Dermis blood vessel endothelial cell (primary cell): ENCODE measurements around the gene NGEF. TPM values are rescaled to one million over a fixed set of nuclear protein-coding genes. Genes with fewer than 3 reads are reported as not detected.
"Not testable (repeated sequence)": the region's sequence is repeated elsewhere in the genome, so short reads cannot be mapped to it uniquely, and the experiment has no call there.

ENCODE experiments used
- DNase-seq: peaks from one replicate; pipeline ENCODE4 v3.0.0; 2010
- total RNA-seq: library from RNA; depleted of rRNA; stranded (reverse); fragments of >200 nt; gene quantifications from 2 replicates; pipeline ENCODE4 v1.2.3, GENCODE V29; 2014

NGEF gene
- total RNA-seq, 1 donor from 2014 or later: 0.17 TPM

DNA sequence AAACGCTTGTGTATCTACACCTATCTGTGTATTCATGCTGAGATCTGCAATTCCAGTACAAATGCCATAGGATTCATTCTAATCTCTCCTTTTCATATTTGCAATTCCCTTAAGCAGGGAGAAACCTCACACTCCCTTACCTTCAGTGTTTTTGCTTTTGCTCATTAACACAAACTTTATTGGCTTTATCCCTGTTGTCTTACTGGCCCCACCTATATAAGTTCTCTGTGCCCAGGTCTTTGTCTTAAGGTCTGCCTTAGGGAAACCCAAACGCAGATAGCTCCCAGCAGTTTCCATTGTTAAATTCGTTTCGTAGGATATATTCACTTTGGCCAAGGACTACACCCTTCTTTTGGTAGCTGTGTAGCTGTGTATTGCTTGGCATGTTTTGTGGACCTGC lies 147.0 kb downstream of the NGEF start:
- DNase-seq: no peak

DNA sequence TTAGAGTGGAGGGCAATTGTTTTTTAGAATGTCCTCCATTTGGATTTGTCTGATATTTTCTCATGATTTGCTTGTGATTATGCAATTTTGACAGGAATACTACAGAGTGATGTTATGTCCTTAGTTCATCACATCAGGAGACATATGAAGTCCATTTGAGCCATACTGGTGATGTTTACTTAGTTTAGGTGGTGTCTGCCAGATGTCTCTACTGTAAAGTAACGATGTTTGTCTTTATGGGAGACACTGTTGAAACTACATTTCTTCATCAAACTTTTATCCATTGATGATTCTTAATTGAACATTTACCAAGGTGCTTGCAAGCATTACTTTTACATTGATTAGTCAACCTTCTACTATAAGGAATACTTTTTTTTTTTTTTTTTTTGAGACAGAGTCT lies 147.9 kb downstream of the NGEF start:
- DNase-seq: no peak

DNA sequence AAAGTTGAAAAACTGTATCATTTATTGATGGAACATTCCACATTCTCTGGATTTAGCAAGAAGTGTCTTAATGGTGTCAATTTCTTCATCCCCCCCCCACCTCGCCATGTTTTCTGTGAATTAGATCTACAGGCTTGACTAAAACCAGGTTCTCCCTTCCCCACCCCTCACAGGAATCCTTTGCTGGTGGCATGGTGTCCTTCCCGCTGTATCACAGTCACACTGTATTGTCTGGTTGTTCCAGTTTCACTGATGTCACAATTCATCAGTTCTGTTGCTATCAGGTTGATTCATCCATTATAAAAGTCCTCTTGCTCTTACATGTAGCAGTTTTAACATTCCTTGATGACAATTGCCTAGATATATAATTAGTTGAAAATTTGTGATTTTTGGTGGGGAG lies 149.1 kb downstream of the NGEF start:
- no peak for DNase-seq

DNA sequence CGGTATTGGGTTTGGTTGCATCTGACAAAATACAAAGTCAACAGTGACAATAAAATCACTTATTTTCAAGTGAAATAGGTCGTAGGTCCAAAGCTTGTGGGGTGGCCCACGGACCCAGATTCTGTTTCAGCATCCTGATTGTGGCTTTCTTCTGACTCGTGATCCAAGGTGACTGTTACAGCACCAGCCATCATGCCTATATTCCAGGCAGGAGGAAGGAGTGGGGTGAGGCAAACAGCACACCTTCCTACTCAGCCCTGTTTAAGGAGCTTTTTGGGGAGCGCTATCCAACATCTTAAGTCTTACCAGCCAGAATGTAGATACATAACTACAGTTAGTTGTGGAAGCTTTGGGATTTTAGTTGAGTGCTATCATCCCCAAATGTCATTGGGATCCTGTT lies 151.7 kb downstream of the NGEF start:
- no peak for DNase-seq

DNA sequence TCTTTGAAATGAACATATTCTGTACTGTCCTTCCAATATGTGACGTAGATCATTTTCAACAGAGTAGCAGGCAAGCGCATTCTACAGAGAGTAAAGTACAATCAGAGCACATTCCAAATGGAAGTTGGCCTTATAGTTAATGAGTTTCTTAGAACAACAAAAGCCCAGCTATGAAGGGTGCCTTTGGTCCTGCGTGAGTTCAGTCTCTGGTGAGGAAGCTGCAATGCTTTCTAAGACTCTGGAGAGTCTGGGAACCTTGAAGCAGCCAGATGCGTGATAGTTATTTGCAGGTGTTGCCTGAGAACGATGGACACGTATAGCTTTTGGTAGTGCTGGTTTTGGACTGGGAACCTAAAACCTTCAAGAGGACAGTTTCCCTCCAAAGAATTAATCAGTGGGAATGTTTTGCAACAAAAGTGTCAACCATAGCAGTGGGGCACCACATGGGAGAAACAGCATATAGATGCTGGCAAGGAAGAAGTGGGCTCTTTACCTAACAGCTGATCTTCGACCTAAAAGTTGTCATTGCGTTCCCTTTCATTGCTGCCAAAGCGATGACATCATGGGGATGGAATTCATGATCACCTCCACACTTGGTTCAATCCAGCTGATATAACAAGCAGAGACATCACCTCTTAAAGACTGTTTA lies 152.3 kb downstream of the NGEF start:
- no peak for DNase-seq

DNA sequence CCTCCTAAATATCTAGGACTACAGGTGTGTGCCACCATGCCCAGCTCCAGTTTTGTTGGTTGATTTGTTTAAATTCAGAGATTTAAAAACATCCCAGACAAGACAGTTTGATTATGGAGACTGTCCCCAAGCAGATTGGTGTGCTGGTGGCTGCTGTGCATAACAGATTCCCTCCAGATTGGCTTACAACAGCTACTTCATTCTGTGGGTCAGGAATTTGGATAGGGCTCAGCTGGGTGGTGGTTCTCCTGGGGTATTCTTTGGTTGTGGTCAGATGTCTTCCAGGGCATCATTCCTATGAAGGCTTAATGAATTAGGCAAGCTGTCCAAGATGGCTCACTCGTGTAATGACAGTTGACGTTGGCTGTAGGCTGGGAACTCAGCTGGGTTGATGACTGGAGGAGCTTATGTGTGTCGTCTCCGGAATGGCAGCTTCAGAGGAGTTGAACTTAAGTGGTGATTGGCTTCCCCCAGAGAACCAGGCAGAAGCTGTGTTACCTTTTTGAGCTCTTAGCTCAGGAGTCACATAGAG lies 153.6 kb downstream of the NGEF start:
- DNase-seq: no peak

DNA sequence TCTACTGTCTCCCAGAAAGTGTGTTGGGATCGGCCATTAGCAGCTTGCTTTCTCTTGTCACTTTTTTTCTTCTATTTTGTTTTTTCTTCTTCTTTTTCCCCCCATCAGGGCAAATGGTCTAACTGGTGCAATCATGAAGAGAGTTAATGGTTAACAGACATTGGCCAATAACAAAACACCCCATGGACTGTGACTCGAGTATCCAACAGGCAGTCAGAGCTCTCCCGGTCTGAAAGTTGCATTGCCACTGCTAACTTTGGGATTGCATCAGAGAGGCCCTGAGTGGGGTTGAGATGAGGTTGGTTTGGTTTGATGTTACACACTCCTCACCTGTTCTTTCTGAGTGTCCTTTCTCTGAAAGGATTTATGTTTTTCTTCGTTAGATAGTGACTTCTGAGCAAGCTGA lies 155.9 kb downstream of the NGEF start:
- no peak for DNase-seq

DNA sequence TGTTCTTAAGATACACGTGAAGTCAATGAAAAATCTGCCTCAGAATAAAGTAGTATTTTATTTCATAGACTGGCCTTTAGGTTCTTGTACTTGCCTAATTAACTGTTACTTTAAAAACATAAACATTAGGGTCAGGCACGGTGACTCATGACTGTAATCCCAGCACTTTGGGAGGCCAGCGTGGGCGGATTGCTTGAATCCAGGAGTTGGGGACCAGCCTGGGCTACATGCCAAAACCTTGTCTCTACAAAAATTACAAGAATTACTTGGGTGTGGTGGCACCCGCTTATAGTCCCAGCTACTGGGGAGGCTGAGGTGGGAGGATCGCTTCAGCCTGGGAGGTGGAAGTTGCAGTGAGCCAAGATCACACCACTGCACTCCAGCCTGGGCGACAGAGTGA lies 159.0 kb downstream of the NGEF start:
- peak; percentile 69 for DNase-seq

DNA sequence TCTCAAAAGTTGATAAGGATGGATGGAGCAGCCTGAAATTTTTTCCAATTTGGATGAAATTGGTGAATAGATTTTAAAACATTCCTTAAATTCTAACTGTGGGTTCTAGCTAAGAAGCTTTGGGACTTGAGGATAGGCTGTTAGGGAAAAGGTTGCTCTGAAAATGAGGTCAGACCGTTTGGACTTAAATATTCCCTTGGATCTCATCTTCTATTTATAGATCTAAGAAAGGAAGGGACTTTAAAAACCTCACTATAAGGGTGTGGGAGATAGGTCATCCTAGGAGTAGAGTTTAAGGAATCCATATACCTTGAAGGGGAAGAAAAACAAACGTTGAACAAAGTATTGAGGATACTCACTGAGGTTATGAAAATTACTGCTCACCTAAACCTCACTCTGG lies 160.4 kb downstream of the NGEF start:
- no peak for DNase-seq

DNA sequence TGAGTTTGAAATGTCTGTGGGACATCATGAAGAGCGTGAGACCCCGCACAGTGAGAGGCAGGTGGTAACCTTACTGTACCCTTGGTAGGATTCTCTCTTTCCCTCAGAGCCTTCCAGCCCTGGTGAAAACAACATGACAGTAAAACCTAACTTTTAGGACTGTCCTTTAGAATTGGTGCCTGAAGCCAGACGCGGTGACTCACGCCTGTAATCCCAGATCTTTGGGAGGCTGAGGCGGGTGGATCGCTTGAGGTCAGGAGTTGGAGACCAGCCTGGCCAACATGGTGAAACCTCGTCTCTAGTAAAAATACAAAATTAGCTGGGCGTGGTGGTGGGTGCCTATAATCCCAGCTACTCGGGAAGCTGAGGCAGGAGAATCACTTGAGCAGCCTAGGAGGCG lies 161.0 kb downstream of the NGEF start:
- DNase-seq: not testable (repeated sequence)

DNA sequence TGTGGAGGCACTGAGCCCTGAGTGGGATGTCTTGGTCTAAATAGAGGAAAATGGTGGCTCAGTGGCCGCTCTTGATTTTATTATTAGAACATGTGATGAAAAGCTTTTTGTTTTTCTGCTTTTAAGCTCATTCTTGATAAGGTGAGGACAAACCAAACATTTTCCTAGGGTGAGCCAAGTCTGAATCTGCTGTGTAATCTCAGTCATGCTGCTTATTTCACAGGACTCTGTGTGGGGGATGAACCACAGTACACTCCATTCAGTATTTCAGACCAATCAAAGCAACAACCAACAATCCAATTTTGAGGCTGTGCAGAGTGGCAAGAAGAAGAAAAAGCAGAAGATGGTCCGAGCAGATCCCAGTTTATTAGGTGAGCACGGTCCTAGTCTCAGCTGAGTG lies 163.0 kb downstream of the NGEF start:
- DNase-seq: no peak

DNA sequence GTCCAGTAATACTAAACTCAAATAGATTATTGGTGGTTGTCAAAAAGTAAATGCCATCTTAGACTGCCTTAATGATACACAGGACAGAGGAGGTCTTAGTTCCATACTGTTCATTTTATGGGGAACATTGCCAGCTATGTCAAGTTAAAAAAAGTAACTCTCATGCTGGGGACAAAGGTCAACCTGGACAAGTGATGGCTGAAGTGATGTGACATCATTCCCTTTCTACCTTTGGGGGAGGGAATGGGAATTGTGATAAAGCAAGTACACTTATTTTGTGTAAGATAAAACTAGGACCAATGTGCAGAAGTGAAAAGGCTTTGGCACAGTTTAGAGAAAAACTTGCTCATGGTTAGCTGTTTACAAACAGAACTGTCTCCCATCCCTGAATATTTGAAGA lies 167.0 kb downstream of the NGEF start:
- DNase-seq: no peak

DNA sequence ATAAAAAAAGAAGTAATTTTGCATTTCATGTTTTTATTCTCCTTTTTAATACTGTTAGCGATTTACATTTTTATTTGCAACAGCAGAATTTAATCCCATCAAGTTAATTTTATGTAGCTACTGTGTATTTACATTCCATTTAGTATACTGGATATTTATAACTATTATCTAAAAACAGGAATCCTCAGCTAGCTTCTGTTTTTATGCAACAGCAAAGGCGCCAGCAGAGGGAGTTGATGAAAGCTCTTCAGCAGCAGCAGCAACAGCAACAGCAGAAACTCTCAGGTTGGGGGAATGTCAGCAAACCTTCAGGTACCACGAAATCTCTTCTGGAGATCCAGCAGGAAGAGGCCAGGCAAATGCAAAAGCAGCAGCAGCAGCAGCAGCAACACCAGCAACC lies 169.2 kb downstream of the NGEF start:
- DNase-seq: no peak

DNA sequence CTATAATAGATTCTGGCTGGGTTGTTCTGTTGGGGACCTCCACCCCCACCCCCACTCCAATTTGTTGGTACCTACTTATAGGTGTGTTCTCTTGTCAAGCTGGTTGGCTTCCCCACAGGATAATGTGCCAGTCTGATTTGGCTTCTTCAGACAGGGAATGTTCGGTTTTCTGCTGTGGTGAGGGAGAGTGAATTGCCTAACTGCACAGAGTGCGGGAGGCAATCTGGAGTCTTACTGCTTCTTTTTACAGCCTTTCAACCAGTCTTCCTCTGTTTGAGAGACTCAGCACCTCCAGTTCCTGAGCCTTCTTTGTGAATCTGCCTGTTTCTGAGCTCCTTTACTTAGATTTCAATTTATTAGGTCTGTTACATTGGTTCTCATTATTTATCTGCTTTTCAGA lies 170.4 kb downstream of the NGEF start:
- DNase-seq: no peak

DNA sequence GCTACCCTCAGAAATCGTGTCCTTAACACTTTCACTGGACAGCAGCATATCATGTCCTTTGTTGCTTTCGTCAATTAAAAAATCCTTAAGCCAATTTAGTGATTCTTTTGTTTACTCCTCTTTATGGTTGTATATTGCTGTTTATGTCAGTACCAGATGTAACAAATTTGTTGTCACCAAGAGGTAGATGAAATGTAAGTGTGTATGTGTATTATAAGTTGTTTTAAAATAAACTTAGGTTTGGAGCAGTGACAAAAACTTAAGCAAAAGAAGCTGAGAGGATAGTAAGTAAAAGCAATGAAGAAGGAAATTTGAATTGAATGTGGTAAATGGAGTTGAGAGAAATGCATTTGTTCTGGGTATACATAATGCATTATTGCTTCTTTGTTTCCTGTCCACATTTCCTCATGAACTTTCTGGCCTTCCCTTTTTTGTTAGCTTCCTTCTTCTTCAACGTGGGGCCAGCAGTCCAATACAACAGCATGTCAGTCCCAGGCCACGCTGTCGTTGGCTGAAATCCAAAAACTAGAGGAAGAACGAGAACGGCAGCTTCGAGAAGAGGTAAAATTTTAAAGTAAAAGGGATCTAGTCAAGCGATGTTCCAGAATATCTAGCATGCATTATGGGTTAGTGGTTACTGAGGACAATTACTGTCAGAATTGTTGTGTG lies 173.5 kb downstream of the NGEF start:
- peak; percentile 75 for DNase-seq

DNA sequence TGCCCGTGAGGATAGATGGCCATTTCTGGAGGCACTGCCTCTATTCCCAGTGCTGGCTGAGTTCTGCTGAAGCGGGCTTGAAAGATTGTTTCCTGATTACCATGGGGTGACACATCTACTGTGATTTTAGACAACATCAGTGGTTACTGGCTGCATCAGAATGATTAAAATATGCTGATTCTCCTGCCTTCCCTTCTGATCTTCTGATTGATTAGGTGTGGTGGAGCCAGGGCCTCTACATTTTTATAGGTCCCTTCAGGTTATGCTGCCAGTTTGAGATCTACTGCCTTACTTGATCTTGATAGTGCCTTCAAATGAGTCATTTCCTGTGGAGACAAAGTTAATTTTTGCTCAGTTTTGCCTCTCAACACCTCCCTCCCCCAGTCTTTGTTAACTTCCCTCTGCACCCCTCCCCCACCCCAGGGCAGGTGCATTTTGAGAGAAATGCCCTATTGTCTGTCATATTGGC lies 174.6 kb downstream of the NGEF start:
- peak; percentile 75 for DNase-seq

DNA sequence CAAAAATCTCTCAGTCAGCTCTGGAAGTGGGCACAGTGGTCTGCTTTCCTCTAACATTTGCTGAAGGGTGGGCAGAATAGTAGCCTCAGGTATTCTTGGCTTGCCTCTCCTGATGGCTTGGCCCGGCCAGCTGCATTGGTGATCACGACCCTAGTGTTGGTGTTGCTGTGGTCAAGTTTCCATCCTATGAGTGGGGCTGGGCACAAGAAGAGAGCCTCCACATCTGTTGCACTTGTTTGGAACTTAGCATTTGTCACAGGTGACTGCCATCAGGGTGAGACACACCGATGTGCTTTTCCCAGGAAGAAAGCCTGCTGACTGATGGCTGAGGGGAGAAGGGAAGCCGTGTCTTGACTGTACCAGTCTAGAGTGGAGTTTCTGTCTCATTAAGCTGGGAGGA lies 176.1 kb downstream of the NGEF start:
- DNase-seq: no peak

DNA sequence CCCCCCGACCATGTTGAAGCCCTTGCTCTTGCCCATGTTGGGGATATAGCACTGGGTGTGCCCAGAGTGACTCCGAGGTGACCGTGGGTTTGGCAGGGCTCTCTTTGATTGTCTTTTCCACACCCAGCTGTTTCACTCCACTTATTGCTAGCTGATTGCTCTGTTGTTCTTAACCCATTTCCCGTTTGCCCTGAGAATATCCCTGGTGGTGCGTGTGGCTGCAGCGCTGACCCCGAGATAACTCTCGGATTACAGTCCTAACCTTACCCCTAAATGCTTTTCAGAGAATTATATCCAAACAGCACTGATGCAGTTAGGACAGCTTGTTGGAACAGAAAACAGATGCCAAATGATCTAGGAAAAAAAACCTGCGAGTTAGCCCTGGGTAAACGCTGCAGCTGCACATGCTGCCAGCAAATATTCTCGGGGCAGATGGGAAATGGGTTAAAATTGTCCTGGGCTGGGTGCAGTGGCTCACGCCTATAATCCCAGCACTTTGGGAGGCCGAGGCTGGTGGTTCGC lies 177.3 kb downstream of the NGEF start:
- peak; percentile 54 for DNase-seq

DNA sequence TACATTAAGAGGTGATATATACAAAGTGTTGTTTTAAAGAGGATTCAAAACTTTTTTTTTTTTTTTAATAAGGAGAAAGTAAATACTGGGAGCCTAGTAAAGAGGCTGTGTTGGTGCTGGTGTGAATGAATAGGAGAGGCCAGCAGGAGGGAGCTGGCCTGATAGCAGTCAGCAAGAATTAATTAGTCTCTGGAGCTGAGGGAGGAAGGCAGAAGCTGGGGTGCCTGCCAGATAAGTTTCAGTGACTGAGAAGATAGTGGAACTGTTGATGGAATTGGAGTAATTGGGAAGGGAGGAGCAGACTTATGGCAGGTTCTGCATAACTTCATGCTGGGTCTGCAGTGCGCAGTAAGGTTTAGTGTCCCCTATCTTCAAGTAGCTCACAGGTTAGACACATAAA lies 179.2 kb downstream of the NGEF start:
- no peak for DNase-seq

DNA sequence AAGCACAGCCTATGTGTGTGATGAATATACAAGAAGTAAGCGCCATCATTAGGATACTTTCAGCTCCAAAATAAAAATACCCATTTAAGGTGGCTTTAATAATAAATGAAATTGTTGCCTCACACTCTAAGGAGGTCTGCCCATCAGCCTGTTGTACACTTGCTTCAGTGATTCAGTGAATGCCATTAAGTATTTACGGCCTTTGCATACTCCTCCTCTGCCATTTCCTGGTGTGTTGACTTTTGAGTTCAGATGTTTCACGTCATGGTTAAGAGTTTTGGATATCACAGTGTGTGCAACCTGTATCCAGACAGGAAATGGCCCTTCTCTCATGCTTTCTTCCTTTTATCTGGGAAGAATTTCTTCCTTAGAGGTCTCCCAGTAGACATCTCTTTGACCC lies 181.6 kb downstream of the NGEF start:
- DNase-seq: no peak

DNA sequence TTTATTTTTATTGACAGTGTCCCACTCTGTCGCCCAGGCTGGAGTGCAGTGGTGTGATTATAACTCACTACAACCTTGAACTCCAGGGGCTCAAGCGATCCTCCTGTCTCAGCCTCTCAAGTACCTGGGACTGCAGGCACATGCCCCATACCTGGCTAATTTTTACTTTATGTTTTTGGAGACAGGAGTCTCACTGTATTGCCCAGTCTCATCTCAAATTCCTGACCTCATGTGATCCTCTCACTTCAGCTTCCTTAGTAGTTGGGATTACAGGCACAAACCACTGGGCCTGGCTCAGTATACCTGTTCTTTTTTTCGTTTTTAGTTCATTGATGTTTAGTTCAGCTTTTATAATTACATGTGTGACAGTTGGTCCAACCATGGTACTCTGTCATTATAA lies 183.1 kb downstream of the NGEF start:
- DNase-seq: no peak
